CD8-positive, alpha-beta memory T cell (primary cell): ENCODE measurements around the gene SAMD8. TPM values are rescaled to one million over a fixed set of nuclear protein-coding genes. Genes with fewer than 3 reads are reported as not detected.

ENCODE experiments used
- CTCF ChIA-PET: fragments of 350-600 bp; sonication (Branson Sonifier 250); formaldehyde crosslinking; loops from one replicate; lab custom pipeline; 2021; ENCODE audit warnings: antibody characterized with exemption; lab: Charles Lee
- POLR2A ChIA-PET: fragments of 350-600 bp; sonication (Branson Sonifier 250); formaldehyde crosslinking; loops from one replicate; lab custom pipeline; 2021; ENCODE audit warnings: antibody characterized with exemption; lab: Charles Lee
- DNase-seq, 5 donors: peaks; one replicate each; pipeline versions ENCODE4 v3.0.0 to v3.0.0-alpha.2; 2020 to 2022; ENCODE audit warnings: mixed read lengths in 1 of 5
- H3K27ac ChIP-seq: one replicate; pipeline ENCODE4 v1.7.0; 2013; ENCODE audit warnings: low read depth, mild to moderate bottlenecking, low read length, moderate library complexity
- H3K27me3 ChIP-seq: 2 replicates; pipeline ENCODE4 v1.7.0; 2013; ENCODE audit warnings: low read length, mild to moderate bottlenecking; ENCODE audit not compliant: insufficient read depth, poor library complexity, severe bottlenecking
- H3K36me3 ChIP-seq: 2 replicates; pipeline ENCODE4 v1.7.0; 2013; ENCODE audit warnings: mild to moderate bottlenecking, low read length, moderate library complexity; ENCODE audit not compliant: insufficient read depth
- H3K4me1 ChIP-seq: 2 replicates; pipeline ENCODE4 v1.7.0; 2013; ENCODE audit warnings: mild to moderate bottlenecking, low read length, moderate library complexity; ENCODE audit not compliant: insufficient read depth
- H3K4me3 ChIP-seq: 2 replicates; pipeline ENCODE4 v1.7.0; 2013; ENCODE audit warnings: mild to moderate bottlenecking, low read length
- H3K9me3 ChIP-seq: 2 replicates; pipeline ENCODE4 v1.7.0; 2013; ENCODE audit warnings: mild to moderate bottlenecking, low read length
- H3K27ac Mint-ChIP-seq, 8 donors: one replicate each; pipeline ENCODE4 v1.8.0; 2020 to 2021; ENCODE audit warnings: mixed read lengths in 8 of 8, mild to moderate bottlenecking in 6 of 8, inconsistent platforms in 3 of 8, moderate library complexity in 3 of 8
- H3K27me3 Mint-ChIP-seq, 2 donors: one replicate each; pipeline ENCODE4 v1.8.0; 2020 to 2021; ENCODE audit warnings: mixed read lengths in 2 of 2, mild to moderate bottlenecking in 1 of 2, moderate library complexity in 1 of 2
- H3K36me3 Mint-ChIP-seq, 3 donors: one replicate each; pipeline ENCODE4 v1.8.0; 2020 to 2021; ENCODE audit warnings: mixed read lengths in 3 of 3, inconsistent platforms in 1 of 3, mild to moderate bottlenecking in 1 of 3
- H3K4me1 Mint-ChIP-seq, 3 donors: one replicate each; pipeline ENCODE4 v1.8.0; 2020 to 2021; ENCODE audit warnings: mixed read lengths in 3 of 3, inconsistent platforms in 1 of 3, mild to moderate bottlenecking in 1 of 3
- H3K4me3 Mint-ChIP-seq, 7 donors: one replicate each; pipeline ENCODE4 v1.8.0; 2020 to 2021; ENCODE audit warnings: mixed read lengths in 7 of 7, mild to moderate bottlenecking in 6 of 7, moderate library complexity in 4 of 7, inconsistent platforms in 2 of 7
- H3K9me3 Mint-ChIP-seq, 5 donors: one replicate each; pipeline ENCODE4 v1.8.0; 2020 to 2022; ENCODE audit warnings: mixed read lengths in 5 of 5, mild to moderate bottlenecking in 3 of 5, moderate library complexity in 2 of 5, inconsistent platforms in 1 of 5
- polyA plus RNA-seq: library from polyadenylated mRNA; unstranded; fragments of 300-500 nt; fragmentation: Illumina TruSeq; gene quantifications from one replicate; pipeline ENCODE4 v1.2.3, GENCODE V29; 2021
- total RNA-seq, 2 experiments: library from RNA; stranded (reverse); gene quantifications; one replicate each; pipeline ENCODE4 v1.2.3, GENCODE V29; 2021

The SAMD8 gene
- total and polyA plus RNA-seq, 3 experiments from 2014 or later: 5.9 to 16.4 (median 15.0) TPM

DNA sequence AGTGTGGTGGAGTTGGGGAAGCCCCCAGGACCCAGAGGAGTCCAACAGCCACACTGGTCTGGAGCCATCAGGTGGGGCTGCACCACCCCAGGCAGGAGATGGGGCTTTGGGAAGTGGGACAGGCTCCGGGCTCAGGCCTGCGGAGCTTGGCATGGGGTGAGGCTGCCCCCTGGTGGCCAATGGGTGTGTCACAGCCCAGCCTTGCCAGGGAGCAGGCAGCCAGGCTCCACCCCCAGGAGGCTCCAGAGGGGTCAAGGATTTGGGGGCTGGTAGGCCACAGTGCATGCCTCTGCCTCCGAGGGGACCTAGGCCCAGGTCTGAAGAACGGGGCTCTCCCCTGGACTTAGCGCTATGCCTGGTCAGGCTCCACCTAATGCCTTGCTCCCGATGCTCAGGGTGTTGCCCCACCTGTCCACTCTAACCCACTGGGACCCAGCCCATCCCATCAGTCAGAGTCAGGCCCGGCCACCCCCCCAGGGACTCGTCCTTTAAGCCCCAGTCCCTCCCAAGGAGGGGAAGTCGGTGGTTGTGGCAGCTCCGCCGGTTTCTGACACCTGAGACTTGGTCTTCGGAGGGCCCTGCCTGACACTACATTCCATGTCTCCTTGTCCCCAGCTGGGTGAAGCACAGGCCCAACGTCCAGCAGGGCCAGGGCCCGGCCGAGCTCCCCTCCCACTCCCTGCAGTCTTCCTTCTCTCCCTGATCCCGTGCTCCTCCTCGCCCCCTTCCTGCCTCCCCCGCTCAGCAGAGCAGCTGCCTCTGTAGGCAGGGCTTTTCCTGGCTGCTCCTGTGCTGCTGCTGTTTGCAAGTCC is 11.3 kb upstream of the SAMD8 start:
- H3K4me1 Mint-ChIP-seq: peaks cover 0 to 4% (median 2%) of the 10 kb centered on the region in 3 donors

GRCh38 chr10:75100764-75101291 is 10.6 kb upstream of the SAMD8 start:
- no peaks in the 10 kb centered on the region for H3K36me3 Mint-ChIP-seq
- CTCF ChIA-PET: interaction anchor here (0.9 to 3.3 kb wide), 9 partner anchors 8 to 888 kb away, joined by 3 to 15 read pairs (median 4); a partner anchor contains a TSS

More for the DNA sequence above, 11.3 kb upstream of the SAMD8 start:
- Histone ChIP-seq H3K36me3 (no peaks in the 10 kb centered on the region), H3K4me1 (no peaks in the 10 kb centered on the region), H3K9me3 (no peaks in the 10 kb centered on the region), H3K27ac (no peak overlapping the region), H3K27me3 (no peaks in the 10 kb centered on the region), H3K4me3 (no peak overlapping the region)
- ChIA-PET CTCF (interaction anchor here (0.9 to 3.3 kb wide), 10 partner anchors 9 to 887 kb away, joined by 3 to 15 read pairs (median 4); partner anchors contain the start of gene COMTD1), POLR2A (no interaction called here)
- H3K4me3 Mint-ChIP-seq: no peak overlapping the region
- peaks cover 0 to 5% of the 10 kb centered on the region in 2 donors for H3K27me3 Mint-ChIP-seq
- peak; percentile 68 to 83 (median 75) for DNase-seq
- H3K27ac Mint-ChIP-seq: no peak overlapping the region
- no peaks in the 10 kb centered on the region for H3K9me3 Mint-ChIP-seq
- no peaks in the 10 kb centered on the region for H3K36me3 Mint-ChIP-seq

DNA sequence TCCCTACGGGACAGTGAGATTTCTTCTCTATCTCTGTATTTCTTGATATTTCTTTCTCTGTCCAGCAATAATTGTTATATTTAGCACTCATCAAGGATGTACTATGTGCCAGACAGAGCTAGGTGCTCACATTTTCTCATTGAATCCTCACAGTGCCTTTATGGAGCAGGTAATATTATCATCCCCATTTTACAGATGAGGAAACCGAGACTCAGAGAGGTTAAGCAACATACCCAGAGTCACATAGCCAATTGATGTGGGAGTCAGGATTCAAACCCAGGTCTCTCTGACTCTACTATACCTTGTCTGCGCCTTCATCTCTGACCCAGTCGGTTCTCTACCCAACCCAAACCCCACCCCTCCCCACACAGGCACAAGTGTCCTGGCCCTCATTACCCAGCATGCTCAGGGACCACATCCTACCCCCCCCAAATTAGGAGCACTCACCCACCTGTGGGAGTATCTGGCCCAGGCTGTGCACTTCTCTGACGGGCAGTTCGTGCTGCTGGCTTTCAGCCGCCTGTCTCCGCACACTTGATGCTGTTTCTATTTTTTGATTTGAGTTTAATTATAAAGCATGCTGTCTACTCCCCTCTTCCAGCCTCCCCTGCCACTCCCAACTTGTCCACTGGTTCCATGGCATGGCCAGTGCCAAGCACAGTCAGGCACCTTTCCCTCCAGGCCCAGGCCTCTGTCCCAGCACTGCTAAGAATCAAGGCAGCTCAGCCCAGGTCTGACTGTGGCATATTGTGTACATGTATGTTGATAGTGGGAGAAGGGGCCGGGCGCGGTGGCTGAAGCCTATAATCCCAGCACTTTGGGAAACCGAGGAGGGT is 9.8 kb upstream of the SAMD8 start:
- H3K36me3 ChIP-seq: no peaks in the 10 kb centered on the region
- POLR2A ChIA-PET: no interaction called here
- H3K27ac ChIP-seq: no peak overlapping the region
- H3K4me1 ChIP-seq: no peaks in the 10 kb centered on the region
- no peak for DNase-seq
- no peaks in the 10 kb centered on the region for H3K27me3 ChIP-seq
- peaks cover 0 to 4% (median 2%) of the 10 kb centered on the region in 3 donors for H3K4me1 Mint-ChIP-seq
- no peak overlapping the region for H3K4me3 Mint-ChIP-seq
- H3K27me3 Mint-ChIP-seq: peaks cover 0 to 5% of the 10 kb centered on the region in 2 donors
- no peaks in the 10 kb centered on the region for H3K36me3 Mint-ChIP-seq
- CTCF ChIA-PET: interaction anchor here (0.6 to 3.3 kb wide), 7 partner anchors 13 to 1642 kb away, joined by 3 to 15 read pairs (median 3); partner anchors contain the start of gene COMTD1
- no peaks in the 10 kb centered on the region for H3K9me3 ChIP-seq
- H3K4me3 ChIP-seq: no peak overlapping the region
- no peaks in the 10 kb centered on the region for H3K9me3 Mint-ChIP-seq
- H3K27ac Mint-ChIP-seq: peak overlapping the region in 1 of 8 donors; percentile 41

More at GRCh38 chr10:75100764-75101291, 10.6 kb upstream of the SAMD8 start:
- H3K4me3 Mint-ChIP-seq: no peak overlapping the region
- Histone ChIP-seq H3K27ac (no peak overlapping the region), H3K27me3 (no peaks in the 10 kb centered on the region), H3K4me1 (no peaks in the 10 kb centered on the region), H3K36me3 (no peaks in the 10 kb centered on the region), H3K9me3 (no peaks in the 10 kb centered on the region), H3K4me3 (no peak overlapping the region)
- POLR2A ChIA-PET: no interaction called here
- H3K27me3 Mint-ChIP-seq: peaks cover 0 to 5% of the 10 kb centered on the region in 2 donors
- H3K4me1 Mint-ChIP-seq: peaks cover 0 to 4% (median 2%) of the 10 kb centered on the region in 3 donors
- H3K27ac Mint-ChIP-seq: peak overlapping the region in 2 of 8 donors; percentile 46 to 48
- DNase-seq: no peak
- H3K9me3 Mint-ChIP-seq: no peaks in the 10 kb centered on the region

DNA sequence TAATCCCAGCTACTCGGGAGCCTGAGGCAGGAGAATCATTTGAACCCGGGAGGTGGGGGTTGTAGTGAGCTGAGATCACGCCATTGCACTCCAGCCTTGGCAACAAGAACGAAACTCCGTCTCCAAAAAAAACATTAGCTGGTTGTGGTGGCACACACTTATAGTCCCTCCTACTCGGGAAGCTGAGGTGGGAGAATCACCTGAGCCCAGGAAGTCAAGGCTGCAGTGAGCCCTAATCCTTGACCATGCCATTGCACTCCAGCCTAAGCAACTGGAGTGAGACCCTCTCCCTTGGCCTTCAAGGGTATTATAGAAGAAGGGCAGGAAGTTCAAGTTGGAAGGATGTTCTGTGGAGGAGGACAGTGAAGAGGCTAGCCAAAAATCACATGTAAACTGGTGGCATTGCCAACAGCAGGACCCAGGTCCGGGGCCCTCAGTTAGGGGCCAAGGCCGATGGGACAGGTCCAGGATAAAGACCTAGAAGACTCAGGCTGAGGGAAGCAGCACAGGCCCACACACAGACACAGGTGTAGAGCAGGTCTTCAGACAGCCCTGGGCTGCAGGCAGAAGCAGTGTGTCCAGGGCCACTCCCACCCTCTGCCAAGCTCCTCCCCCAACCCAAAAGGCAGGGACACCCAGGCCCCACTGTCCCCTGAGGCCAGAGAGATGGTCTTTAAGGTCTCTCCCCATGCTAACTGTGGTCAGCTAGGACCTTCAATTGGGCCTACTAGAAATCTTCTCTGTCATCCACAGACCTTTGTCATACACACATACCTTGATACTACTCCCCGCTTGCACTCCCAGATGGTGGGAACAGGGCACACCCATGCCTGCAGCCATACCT is 8.4 kb upstream of the SAMD8 start:
- H3K4me1 Mint-ChIP-seq: peaks cover 0 to 4% (median 2%) of the 10 kb centered on the region in 3 donors
- POLR2A ChIA-PET: no interaction called here
- no peak overlapping the region for H3K27ac Mint-ChIP-seq
- CTCF ChIA-PET: interaction anchor here (0.7 to 1.0 kb wide), 3 partner anchors 127 to 364 kb away, joined by 3 read pairs; no protein-coding TSS in a partner anchor
- H3K4me1 ChIP-seq: no peaks in the 10 kb centered on the region
- no peak for DNase-seq
- H3K4me3 Mint-ChIP-seq: no peak overlapping the region
- no peaks in the 10 kb centered on the region for H3K36me3 ChIP-seq
- no peak overlapping the region for H3K4me3 ChIP-seq
- no peaks in the 10 kb centered on the region for H3K9me3 ChIP-seq
- no peaks in the 10 kb centered on the region for H3K36me3 Mint-ChIP-seq
- no peak overlapping the region for H3K27ac ChIP-seq
- H3K27me3 Mint-ChIP-seq: peaks cover 0 to 2% of the 10 kb centered on the region in 2 donors
- H3K9me3 Mint-ChIP-seq: no peaks in the 10 kb centered on the region
- no peaks in the 10 kb centered on the region for H3K27me3 ChIP-seq

- Mint-ChIP-seq H3K4me1 (peaks cover 0 to 4% (median 2%) of the 10 kb centered on the region in 3 donors), H3K27ac (peak overlapping the region in 1 of 8 donors; percentile 61), H3K9me3 (no peaks in the 10 kb centered on the region), H3K4me3 (no peak overlapping the region), H3K27me3 (peaks cover 0 to 2% of the 10 kb centered on the region in 2 donors), H3K36me3 (no peaks in the 10 kb centered on the region)
- Histone ChIP-seq H3K4me3 (no peak overlapping the region), H3K4me1 (peaks cover 4% of the 10 kb centered on the region), H3K27ac (no peak overlapping the region), H3K9me3 (no peaks in the 10 kb centered on the region), H3K36me3 (no peaks in the 10 kb centered on the region), H3K27me3 (no peaks in the 10 kb centered on the region)
- CTCF ChIA-PET: interaction anchor here (0.7 to 1.5 kb wide), 6 partner anchors 126 to 860 kb away, joined by 3 to 4 read pairs (median 3); partner anchors contain the start of gene COMTD1
- no peak for DNase-seq
- POLR2A ChIA-PET: no interaction called here
Observed at GRCh38 chr10:75103881-75104686, 7.4 kb upstream of the SAMD8 start.

GRCh38 chr10:75104842-75105241 is 6.6 kb upstream of the SAMD8 start:
- ChIA-PET CTCF (interaction anchor here (1.0 to 1.5 kb wide), 4 partner anchors 10 to 861 kb away, joined by 3 to 4 read pairs (median 4); partner anchors contain the start of gene COMTD1), POLR2A (no interaction called here)
- H3K27me3 ChIP-seq: no peaks in the 10 kb centered on the region
- Mint-ChIP-seq H3K4me1 (peaks cover 2 to 7% (median 5%) of the 10 kb centered on the region in 3 donors), H3K36me3 (no peaks in the 10 kb centered on the region), H3K4me3 (no peak overlapping the region), H3K27me3 (peaks cover 0 to 2% of the 10 kb centered on the region in 2 donors), H3K27ac (peak overlapping the region in 1 of 8 donors; percentile 61), H3K9me3 (no peaks in the 10 kb centered on the region)
- DNase-seq: no peak
- H3K4me3 ChIP-seq: no peak overlapping the region
- no peaks in the 10 kb centered on the region for H3K36me3 ChIP-seq
- no peaks in the 10 kb centered on the region for H3K9me3 ChIP-seq
- peaks cover 8% of the 10 kb centered on the region for H3K4me1 ChIP-seq
- no peak overlapping the region for H3K27ac ChIP-seq
